ENCODE data around the gene C3orf52. TPM values are rescaled to one million over a fixed set of nuclear protein-coding genes. Genes with fewer than 3 reads are reported as not detected.

C3orf52 gene
- total RNA-seq, 1 experiment from 2014 or later: 14.3 TPM

- TF ChIP-seq, protein P1, sequence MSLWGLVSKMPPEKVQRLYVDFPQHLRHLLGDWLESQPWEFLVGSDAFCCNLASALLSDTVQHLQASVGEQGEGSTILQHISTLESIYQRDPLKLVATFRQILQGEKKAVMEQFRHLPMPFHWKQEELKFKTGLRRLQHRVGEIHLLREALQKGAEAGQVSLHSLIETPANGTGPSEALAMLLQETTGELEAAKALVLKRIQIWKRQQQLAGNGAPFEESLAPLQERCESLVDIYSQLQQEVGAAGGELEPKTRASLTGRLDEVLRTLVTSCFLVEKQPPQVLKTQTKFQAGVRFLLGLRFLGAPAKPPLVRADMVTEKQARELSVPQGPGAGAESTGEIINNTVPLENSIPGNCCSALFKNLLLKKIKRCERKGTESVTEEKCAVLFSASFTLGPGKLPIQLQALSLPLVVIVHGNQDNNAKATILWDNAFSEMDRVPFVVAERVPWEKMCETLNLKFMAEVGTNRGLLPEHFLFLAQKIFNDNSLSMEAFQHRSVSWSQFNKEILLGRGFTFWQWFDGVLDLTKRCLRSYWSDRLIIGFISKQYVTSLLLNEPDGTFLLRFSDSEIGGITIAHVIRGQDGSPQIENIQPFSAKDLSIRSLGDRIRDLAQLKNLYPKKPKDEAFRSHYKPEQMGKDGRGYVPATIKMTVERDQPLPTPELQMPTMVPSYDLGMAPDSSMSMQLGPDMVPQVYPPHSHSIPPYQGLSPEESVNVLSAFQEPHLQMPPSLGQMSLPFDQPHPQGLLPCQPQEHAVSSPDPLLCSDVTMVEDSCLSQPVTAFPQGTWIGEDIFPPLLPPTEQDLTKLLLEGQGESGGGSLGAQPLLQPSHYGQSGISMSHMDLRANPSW (CRISPR knock-in tag; conservative IDR thresholded peaks at IDR 0.05; ENCODE audit: low read depth): no peak
These were observed 33.0 kb upstream of the C3orf52 start (continued) for GRCh38 chr3:112053229-112053628.

GRCh38 chr3:112056451-112056929 lies 29.7 kb upstream of the C3orf52 start:
- ChIA-PET CTCF (interaction anchor here (1.1 to 2.0 kb wide), 2 partner anchors 13 to 15 kb away, joined by 3 to 6 read pairs; no protein-coding TSS in a partner anchor), POLR2A (no interaction called here)
- Mint-ChIP-seq H3K36me3 (peaks cover 20% of the 10 kb centered on the region), H3K9me3 (peaks cover 23% of the 10 kb centered on the region), H3K4me3 (no peak overlapping the region), H3K27ac (no peak overlapping the region), H3K4me1 (peaks cover 32% of the 10 kb centered on the region), H3K27me3 (ENCODE audit: low read depth) (peaks cover 6% of the 10 kb centered on the region; the same call in 1 of the 2 replicates)
- no peak for TF ChIP-seq SMAD4 (CRISPR knock-in tag; IDR thresholded peaks at IDR 0.05)
- TF ChIP-seq RELA (CRISPR knock-in tag; IDR thresholded peaks at IDR 0.05; ENCODE audit: borderline replicate concordance): no peak
- no peak for TF ChIP-seq NR2C2 (CRISPR knock-in tag; IDR thresholded peaks at IDR 0.05)
- TF ChIP-seq FOXP1 (CRISPR knock-in tag; IDR thresholded peaks at IDR 0.05; ENCODE audit: borderline replicate concordance): no peak
- TF ChIP-seq PRRX2 (CRISPR knock-in tag; IDR thresholded peaks at IDR 0.05): no peak
- TF ChIP-seq ZMAT4 (CRISPR knock-in tag; IDR thresholded peaks at IDR 0.05): no peak
- TF ChIP-seq ZNF425 (CRISPR knock-in tag; conservative IDR thresholded peaks at IDR 0.05): no peak
- no peak for TF ChIP-seq TEAD4 (CRISPR knock-in tag; IDR thresholded peaks at IDR 0.05)
- TF ChIP-seq, protein P2, sequence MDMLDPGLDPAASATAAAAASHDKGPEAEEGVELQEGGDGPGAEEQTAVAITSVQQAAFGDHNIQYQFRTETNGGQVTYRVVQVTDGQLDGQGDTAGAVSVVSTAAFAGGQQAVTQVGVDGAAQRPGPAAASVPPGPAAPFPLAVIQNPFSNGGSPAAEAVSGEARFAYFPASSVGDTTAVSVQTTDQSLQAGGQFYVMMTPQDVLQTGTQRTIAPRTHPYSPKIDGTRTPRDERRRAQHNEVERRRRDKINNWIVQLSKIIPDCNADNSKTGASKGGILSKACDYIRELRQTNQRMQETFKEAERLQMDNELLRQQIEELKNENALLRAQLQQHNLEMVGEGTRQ (CRISPR knock-in tag; IDR thresholded peaks at IDR 0.05): no peak
- no peak for TF ChIP-seq ZNF512 (CRISPR knock-in tag; IDR thresholded peaks at IDR 0.05; ENCODE audit: borderline replicate concordance)
- TF ChIP-seq AFF4 (CRISPR knock-in tag; IDR thresholded peaks at IDR 0.05; ENCODE audit: borderline replicate concordance): no peak
- no peak for TF ChIP-seq HMGA2 (CRISPR knock-in tag; IDR thresholded peaks at IDR 0.05)
- TF ChIP-seq CDX4 (CRISPR knock-in tag; IDR thresholded peaks at IDR 0.05; ENCODE audit: borderline replicate concordance): no peak
- TF ChIP-seq ZSCAN18 (CRISPR knock-in tag; IDR thresholded peaks at IDR 0.05): no peak
- TF ChIP-seq ZBTB21 (CRISPR knock-in tag; IDR thresholded peaks at IDR 0.05; ENCODE audit: borderline replicate concordance): no peak
- TF ChIP-seq JUN (CRISPR knock-in tag; IDR thresholded peaks at IDR 0.05): no peak
- TF ChIP-seq GABPB1 (CRISPR knock-in tag; IDR thresholded peaks at IDR 0.05): no peak
- no peak for TF ChIP-seq JAZF1 (CRISPR knock-in tag; IDR thresholded peaks at IDR 0.05)
- ATAC-seq (no peak), DNase-seq (ENCODE audit: low spot score) (no peak)

Measured in WTC11 (cell line).